CD4-positive, alpha-beta memory T cell (primary cell): ENCODE data around the gene SCN7A. TPM values are rescaled to one million over a fixed set of nuclear protein-coding genes. Genes with fewer than 3 reads are reported as not detected.
A peak's percentile ranks its signal among the peaks of the same experiment; 100 is the strongest.

Experiments used
- CTCF ChIA-PET: fragments of 350-600 bp; sonication (Branson Sonifier 250); formaldehyde crosslinking; loops from one replicate; lab custom pipeline; 2021; ENCODE audit warnings: inconsistent platforms; ENCODE audit not compliant: partially characterized antibody; lab: Charles Lee
- POLR2A ChIA-PET: fragments of 350-600 bp; sonication (Branson Sonifier 250); formaldehyde crosslinking; loops from one replicate; lab custom pipeline; 2021; ENCODE audit not compliant: partially characterized antibody; lab: Charles Lee
- DNase-seq, 5 donors: peaks; one replicate each; pipeline versions ENCODE4 v3.0.0 to v3.0.0-alpha.2; 2020 to 2022; ENCODE audit warnings: mixed read lengths in 1 of 5
- H3K27ac ChIP-seq: one replicate; pipeline ENCODE4 v1.7.0; 2013; ENCODE audit warnings: low read depth, low read length
- H3K27me3 ChIP-seq: 2 replicates; pipeline ENCODE4 v1.7.0; 2013; ENCODE audit warnings: mild to moderate bottlenecking, low read length, moderate library complexity; ENCODE audit not compliant: insufficient read depth
- H3K36me3 ChIP-seq: 2 replicates; pipeline ENCODE4 v1.7.0; 2013; ENCODE audit warnings: mild to moderate bottlenecking, low read length, moderate library complexity; ENCODE audit not compliant: insufficient read depth
- H3K4me1 ChIP-seq: 2 replicates; pipeline ENCODE4 v1.7.0; 2013; ENCODE audit warnings: mild to moderate bottlenecking, low read length, moderate library complexity; ENCODE audit not compliant: insufficient read depth
- H3K4me3 ChIP-seq, 2 donors: one replicate each; pipeline ENCODE4 v1.7.0; 2013; ENCODE audit warnings: low read length in 2 of 2, mild to moderate bottlenecking in 1 of 2
- H3K9me3 ChIP-seq, 2 donors: one replicate each; pipeline ENCODE4 v1.7.0; 2013; ENCODE audit warnings: low read length in 2 of 2, control low read depth in 1 of 2; ENCODE audit not compliant: control insufficient read depth in 1 of 2
- H3K27ac Mint-ChIP-seq, 7 donors: one replicate each; pipeline ENCODE4 v1.8.0; 2020 to 2021; ENCODE audit warnings: mixed read lengths in 7 of 7, mild to moderate bottlenecking in 6 of 7, inconsistent platforms in 3 of 7, moderate library complexity in 3 of 7
- H3K27me3 Mint-ChIP-seq, 2 donors: one replicate each; pipeline ENCODE4 v1.8.0; 2020 to 2021; ENCODE audit warnings: mixed read lengths in 2 of 2
- H3K36me3 Mint-ChIP-seq, 2 donors: one replicate each; pipeline ENCODE4 v1.8.0; 2020 to 2021; ENCODE audit warnings: mixed read lengths in 2 of 2, inconsistent platforms in 1 of 2, mild to moderate bottlenecking in 1 of 2
- H3K4me1 Mint-ChIP-seq, 4 donors: one replicate each; pipeline ENCODE4 v1.8.0; 2020 to 2021; ENCODE audit warnings: mixed read lengths in 4 of 4, mild to moderate bottlenecking in 1 of 4
- H3K4me3 Mint-ChIP-seq, 8 donors: one replicate each; pipeline ENCODE4 v1.8.0; 2020 to 2021; ENCODE audit warnings: mixed read lengths in 8 of 8, mild to moderate bottlenecking in 7 of 8, moderate library complexity in 6 of 8, inconsistent platforms in 3 of 8
- H3K9me3 Mint-ChIP-seq, 8 donors: one replicate each; pipeline ENCODE4 v1.8.0; 2020 to 2021; ENCODE audit warnings: mixed read lengths in 8 of 8, mild to moderate bottlenecking in 5 of 8, inconsistent platforms in 3 of 8, moderate library complexity in 1 of 8
- intact Hi-C: fragments of 100-400 bp; cut with micrococcal nuclease; formaldehyde crosslinking; loops from one replicate; pipeline ENCODE4 v1.15.1; 2023
- polyA plus RNA-seq, 2 donors: library from polyadenylated mRNA; unstranded; fragments of 300-500 nt; fragmentation: Illumina TruSeq; gene quantifications; one replicate each; pipeline ENCODE4 v1.2.3, GENCODE V29; 2021
- total RNA-seq, 2 experiments: library from RNA; stranded (reverse); gene quantifications; one replicate each; pipeline ENCODE4 v1.2.3, GENCODE V29; 2021

SCN7A gene
- not detected for total RNA-seq
- not detected for polyA plus RNA-seq

- Histone ChIP-seq H3K4me1 (no peaks in the 10 kb centered on the region), H3K4me3 (no peak within 1 kb of the TSS), H3K36me3 (no peaks in the 10 kb centered on the region), H3K27ac (no peak within 1 kb of the TSS), H3K27me3 (no peaks in the 10 kb centered on the region), H3K9me3 (no peaks in the 10 kb centered on the region)
- intact Hi-C loops: no loop called here
- H3K9me3 Mint-ChIP-seq: no peaks in the 10 kb centered on the region
- no peak within 1 kb of the TSS for H3K4me3 Mint-ChIP-seq
- POLR2A ChIA-PET: no interaction called here
- no peak for DNase-seq
- CTCF ChIA-PET: no interaction called here
- no peaks in the 10 kb centered on the region for H3K4me1 Mint-ChIP-seq
- no peak within 1 kb of the TSS for H3K27ac Mint-ChIP-seq
- no peaks in the 10 kb centered on the region for H3K27me3 Mint-ChIP-seq
- H3K36me3 Mint-ChIP-seq: no peaks in the 10 kb centered on the region
Measured at GRCh38 chr2:166494140-166494624, at the start of gene SCN7A. Gene SCN7A, minus strand, starts transcription at chr2:166494249. Its CDS starts 16,553 bp downstream, at chr2:166477696.

- Histone ChIP-seq H3K4me3 (no peak overlapping the region), H3K27ac (no peak overlapping the region), H3K4me1 (no peaks in the 10 kb centered on the region), H3K9me3 (no peaks in the 10 kb centered on the region), H3K27me3 (no peaks in the 10 kb centered on the region), H3K36me3 (no peaks in the 10 kb centered on the region)
- peak in 4 of 5 donors; percentile 16 to 47 (median 18) for DNase-seq
- Mint-ChIP-seq H3K4me3 (no peak overlapping the region), H3K27ac (no peak overlapping the region), H3K9me3 (no peaks in the 10 kb centered on the region), H3K27me3 (peaks cover 2 to 6% of the 10 kb centered on the region in 2 donors), H3K36me3 (no peaks in the 10 kb centered on the region), H3K4me1 (peaks cover 2 to 4% (median 3%) of the 10 kb centered on the region in 4 donors)
- ChIA-PET POLR2A (no interaction called here), CTCF (interaction anchor here (0.7 to 1.4 kb wide), 6 partner anchors 14 to 1581 kb away, joined by 3 to 13 read pairs (median 3); no protein-coding TSS in a partner anchor)
- intact Hi-C loops: no loop called here
Measured at GRCh38 chr2:166539340-166540162, 45.5 kb upstream of the SCN7A start.

- Histone ChIP-seq H3K27me3 (no peaks in the 10 kb centered on the region), H3K36me3 (no peaks in the 10 kb centered on the region), H3K9me3 (no peaks in the 10 kb centered on the region), H3K4me1 (no peaks in the 10 kb centered on the region), H3K27ac (no peak overlapping the region), H3K4me3 (no peak overlapping the region)
- no peak for DNase-seq
- intact Hi-C loops: no loop called here
- H3K9me3 Mint-ChIP-seq: no peaks in the 10 kb centered on the region
- H3K4me1 Mint-ChIP-seq: peaks cover 2 to 4% (median 3%) of the 10 kb centered on the region in 4 donors
- no peak overlapping the region for H3K4me3 Mint-ChIP-seq
- ChIA-PET CTCF (no interaction called here), POLR2A (no interaction called here)
- H3K36me3 Mint-ChIP-seq: no peaks in the 10 kb centered on the region
- no peak overlapping the region for H3K27ac Mint-ChIP-seq
- H3K27me3 Mint-ChIP-seq: peaks cover 2 to 6% of the 10 kb centered on the region in 2 donors
Measured at GRCh38 chr2:166536111-166536510, 42.1 kb upstream of the SCN7A start.

- Histone ChIP-seq H3K27ac (no peak overlapping the region), H3K9me3 (no peaks in the 10 kb centered on the region), H3K4me3 (no peak overlapping the region), H3K36me3 (no peaks in the 10 kb centered on the region), H3K27me3 (no peaks in the 10 kb centered on the region), H3K4me1 (no peaks in the 10 kb centered on the region)
- CTCF ChIA-PET: no interaction called here
- POLR2A ChIA-PET: no interaction called here
- H3K27ac Mint-ChIP-seq: no peak overlapping the region
- H3K27me3 Mint-ChIP-seq: peaks cover 0 to 3% of the 10 kb centered on the region in 2 donors
- H3K4me1 Mint-ChIP-seq: no peaks in the 10 kb centered on the region
- H3K4me3 Mint-ChIP-seq: no peak overlapping the region
- peaks cover 0 to 2% (median 0%) of the 10 kb centered on the region in 8 donors for H3K9me3 Mint-ChIP-seq
- intact Hi-C loops: no loop called here
- DNase-seq: no peak
- H3K36me3 Mint-ChIP-seq: no peaks in the 10 kb centered on the region
Measured at GRCh38 chr2:166521155-166521554, 27.1 kb upstream of the SCN7A start.

GRCh38 chr2:166520604-166521003 is 26.6 kb upstream of the SCN7A start:
- Mint-ChIP-seq H3K36me3 (no peaks in the 10 kb centered on the region), H3K27me3 (peaks cover 0 to 3% of the 10 kb centered on the region in 2 donors), H3K27ac (no peak overlapping the region), H3K4me3 (no peak overlapping the region), H3K4me1 (no peaks in the 10 kb centered on the region), H3K9me3 (peaks cover 0 to 2% (median 0%) of the 10 kb centered on the region in 8 donors)
- Histone ChIP-seq H3K4me3 (no peak overlapping the region), H3K4me1 (no peaks in the 10 kb centered on the region), H3K27me3 (no peaks in the 10 kb centered on the region), H3K36me3 (no peaks in the 10 kb centered on the region), H3K27ac (no peak overlapping the region), H3K9me3 (no peaks in the 10 kb centered on the region)
- intact Hi-C loops: no loop called here
- ChIA-PET POLR2A (no interaction called here), CTCF (no interaction called here)
- DNase-seq: no peak

GRCh38 chr2:166519391-166519962 is 25.4 kb upstream of the SCN7A start:
- POLR2A ChIA-PET: no interaction called here

GRCh38 chr2:166518634-166519390 is 24.8 kb upstream of the SCN7A start:
- CTCF ChIA-PET: no interaction called here
- intact Hi-C loops: no loop called here
- Histone ChIP-seq H3K9me3 (no peaks in the 10 kb centered on the region), H3K36me3 (no peaks in the 10 kb centered on the region), H3K4me3 (no peak overlapping the region), H3K27me3 (no peaks in the 10 kb centered on the region), H3K27ac (no peak overlapping the region), H3K4me1 (no peaks in the 10 kb centered on the region)
- Mint-ChIP-seq H3K27ac (no peak overlapping the region), H3K4me3 (no peak overlapping the region), H3K27me3 (peaks cover 0 to 3% of the 10 kb centered on the region in 2 donors), H3K4me1 (no peaks in the 10 kb centered on the region), H3K9me3 (peaks cover 0 to 2% (median 0%) of the 10 kb centered on the region in 8 donors), H3K36me3 (no peaks in the 10 kb centered on the region)
- POLR2A ChIA-PET: no interaction called here
- no peak for DNase-seq

More at GRCh38 chr2:166519391-166519962, 25.4 kb upstream of the SCN7A start:
- H3K9me3 Mint-ChIP-seq: peaks cover 0 to 2% (median 0%) of the 10 kb centered on the region in 8 donors
- H3K4me3 Mint-ChIP-seq: no peak overlapping the region
- no peaks in the 10 kb centered on the region for H3K9me3 ChIP-seq
- no peaks in the 10 kb centered on the region for H3K36me3 Mint-ChIP-seq
- CTCF ChIA-PET: no interaction called here
- no peaks in the 10 kb centered on the region for H3K27me3 ChIP-seq
- no peak overlapping the region for H3K27ac ChIP-seq
- H3K4me3 ChIP-seq: no peak overlapping the region
- no peak for DNase-seq
- H3K27me3 Mint-ChIP-seq: peaks cover 0 to 3% of the 10 kb centered on the region in 2 donors
- no peaks in the 10 kb centered on the region for H3K36me3 ChIP-seq
- intact Hi-C loops: no loop called here
- no peaks in the 10 kb centered on the region for H3K4me1 ChIP-seq
- no peaks in the 10 kb centered on the region for H3K4me1 Mint-ChIP-seq
- H3K27ac Mint-ChIP-seq: no peak overlapping the region
